Right cardiac atrium (tissue), 5 donors: Measurements from ENCODE around the gene COPE. TPM values are rescaled to one million over a fixed set of nuclear protein-coding genes. Genes with fewer than 3 reads are reported as not detected.

Source experiments
- ATAC-seq, 2 donors: fragments of 200-7000 bp; cut with Tn5 transposase; one replicate each; pipeline versions ENCODE4 v1.8.0 to v1.9.1; 2020; ENCODE audit warnings: moderate library complexity in 2 of 2, mild to moderate bottlenecking in 1 of 2
- DNase-seq, 3 donors: peaks; one replicate each; pipeline ENCODE4 v3.0.0-alpha.2; 2020
- H3K27ac ChIP-seq: one replicate; pipeline ENCODE4 v1.5.1; 2013; ENCODE audit warnings: mild to moderate bottlenecking, low read length, control low read depth, moderate library complexity
- H3K27me3 ChIP-seq: one replicate; pipeline ENCODE4 v1.6.1; 2013; ENCODE audit not compliant: control insufficient read depth, insufficient read depth
- H3K4me1 ChIP-seq: one replicate; pipeline ENCODE4 v1.6.1; 2013; ENCODE audit warnings: low read length; ENCODE audit not compliant: control insufficient read depth, insufficient read depth
- H3K4me3 ChIP-seq: one replicate; pipeline ENCODE4 v1.5.1; 2013; ENCODE audit warnings: low read length, control low read depth
- H3K9me3 ChIP-seq: one replicate; pipeline ENCODE4 v1.6.1; 2013; ENCODE audit warnings: low read length; ENCODE audit not compliant: control insufficient read depth
- WGBS: extraction: QIAGEN DNeasy Blood & Tissue Kit; methylation state at CpG from one replicate; pipeline ENCODE4 v1.1.7; 2013; 5-methylcytosine and 5-hydroxymethylcytosine counted together
- intact Hi-C, 4 donors: fragments of 100-400 bp; cut with DNase I; formaldehyde crosslinking; loops; one replicate each; pipeline versions ENCODE4 v1.11.0 to v1.14.0; 2022 to 2023
- polyA plus RNA-seq: library from polyadenylated mRNA; stranded (reverse); fragments of 200-250 nt; gene quantifications from one replicate; pipeline ENCODE4 v1.2.3, GENCODE V29; 2013
- total RNA-seq, 4 donors: library from RNA; stranded (reverse); fragmentation: NEBNext Ultra II Directional; extraction: Animal tissue kit (Norgen Biotek cat#: 25700); gene quantifications; one replicate each; pipeline ENCODE4 v1.2.1, GENCODE V29; 2021
- donor health status: healthy with polysubstance abuse.
- donor health status: DM: no; HTN: yes; CAD: no.
- donor health status: DM: no; HTN: no; CAD: no.
- donor health status: DM: no; HTN: yes; CAD: no; lungs with severe emphysema.
- donor health status: DM: yes; HTN: yes; CAD: no.

The COPE gene
- total and polyA plus RNA-seq, 5 donors = 108 to 180 (median 148) TPM

GRCh38 chr19:18870531-18871172, 48.5 kb downstream of the COPE start:
- Histone ChIP-seq H3K27ac (no peak overlapping the region), H3K9me3 (no peaks in the 10 kb centered on the region), H3K27me3 (no peaks in the 10 kb centered on the region), H3K4me1 (no peaks in the 10 kb centered on the region), H3K4me3 (no peak overlapping the region)
- intact Hi-C loops = no loop called here
- no peak for ATAC-seq
- WGBS = 37% methylated on average over 25 of the region's 25 CpGs
- DNase-seq = no peak

DNA sequence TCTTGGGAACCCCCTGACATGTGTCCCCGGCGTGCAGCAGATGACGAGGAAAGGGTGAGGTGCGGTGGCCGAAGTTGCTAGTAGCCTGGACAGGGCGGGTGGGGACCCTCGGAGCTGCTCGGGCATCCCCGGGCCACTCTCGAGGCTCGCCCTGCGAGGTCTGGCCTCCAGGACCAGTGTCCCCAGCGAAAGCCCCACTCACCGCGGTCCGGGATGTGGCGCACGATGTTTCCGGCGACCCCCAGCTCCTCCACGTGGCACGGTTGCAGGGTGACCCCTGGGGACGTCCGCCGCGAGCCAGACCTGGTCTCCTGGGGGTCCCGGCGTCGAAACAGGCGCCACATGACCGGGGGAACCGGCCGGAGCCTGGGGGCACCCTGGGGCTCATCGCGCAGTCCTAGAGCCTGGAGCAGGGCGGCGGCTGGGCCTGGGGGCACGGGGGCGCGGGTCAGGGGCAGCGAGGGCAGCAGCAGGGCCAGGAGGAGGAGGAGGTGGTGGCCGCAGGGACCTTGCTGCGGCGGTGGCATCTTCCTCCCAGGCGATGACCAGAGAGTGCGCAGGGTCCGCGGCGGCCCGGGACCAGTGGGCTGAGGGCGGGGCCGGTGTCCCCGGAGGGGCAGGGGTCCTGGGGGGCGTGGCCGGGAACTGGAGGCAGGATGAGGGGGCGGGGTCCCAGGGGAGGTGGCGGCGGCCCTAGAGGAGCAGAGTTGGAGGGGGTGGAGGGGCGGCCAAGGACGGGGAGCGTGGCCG, 49.2 kb downstream of the COPE start:
- H3K4me3 ChIP-seq = no peak overlapping the region
- no peaks in the 10 kb centered on the region for H3K9me3 ChIP-seq
- intact Hi-C loops = loop anchor here in 1 of 4 donors (10.0 kb wide), 1 partner anchor 425 kb away; no protein-coding TSS in a partner anchor
- H3K27ac ChIP-seq = no peak overlapping the region
- DNase-seq = peak in 1 of 3 donors; percentile 73
- H3K4me1 ChIP-seq = no peaks in the 10 kb centered on the region
- no peaks in the 10 kb centered on the region for H3K27me3 ChIP-seq
- ATAC-seq = no peak
- 19% methylated on average over 62 of the region's 62 CpGs for WGBS

DNA sequence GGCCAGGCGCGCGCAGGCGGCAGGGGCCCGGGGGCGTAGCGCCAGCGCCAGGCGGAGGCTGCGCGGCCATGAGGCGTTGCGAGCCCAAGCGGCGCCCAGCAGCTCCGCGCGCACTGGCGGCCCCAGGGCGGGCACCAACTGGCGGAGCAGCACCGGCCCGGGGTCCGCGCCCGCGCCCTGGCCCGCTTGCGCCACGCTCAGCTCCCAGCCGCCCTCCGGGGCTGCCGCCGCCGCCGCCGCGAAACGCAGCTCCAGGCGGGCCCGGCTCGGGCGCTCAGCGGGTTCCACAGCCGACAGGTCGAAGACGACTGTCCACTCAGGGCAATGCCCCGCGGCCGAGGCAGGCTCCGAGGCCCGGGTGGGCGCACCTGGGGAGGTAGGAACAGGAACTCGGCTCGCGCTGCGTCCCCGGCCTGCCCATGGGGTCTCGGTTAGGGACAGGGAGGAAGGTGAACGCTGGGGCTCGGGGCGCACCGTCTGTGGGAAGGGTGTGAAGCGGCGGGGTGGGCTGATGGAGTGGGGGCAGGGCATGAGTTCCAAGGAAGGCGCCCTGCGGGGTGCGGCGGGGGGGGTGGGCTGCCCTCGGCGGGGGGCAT, 50.1 kb downstream of the COPE start:
- intact Hi-C loops = loop anchor here in 1 of 4 donors (10.0 kb wide), 1 partner anchor 424 kb away; no protein-coding TSS in a partner anchor
- ATAC-seq (no peak), DNase-seq (peak in 1 of 3 donors; percentile 70)
- H3K27ac ChIP-seq = no peak overlapping the region
- no peaks in the 10 kb centered on the region for H3K4me1 ChIP-seq
- no peak overlapping the region for H3K4me3 ChIP-seq
- no peaks in the 10 kb centered on the region for H3K9me3 ChIP-seq
- no peaks in the 10 kb centered on the region for H3K27me3 ChIP-seq
- WGBS = 21% methylated on average over 71 of the region's 71 CpGs

GRCh38 chr19:18868380-18869022, 50.7 kb downstream of the COPE start:
- 44% methylated on average over 77 of the region's 77 CpGs for WGBS
- no peak overlapping the region for H3K4me3 ChIP-seq
- H3K9me3 ChIP-seq = no peaks in the 10 kb centered on the region
- no peaks in the 10 kb centered on the region for H3K27me3 ChIP-seq
- intact Hi-C loops = loop anchor here in 1 of 4 donors (10.0 kb wide), 1 partner anchor 424 kb away; no protein-coding TSS in a partner anchor
- H3K27ac ChIP-seq = no peak overlapping the region
- ATAC-seq = no peak
- no peaks in the 10 kb centered on the region for H3K4me1 ChIP-seq
- peak in 1 of 3 donors; percentile 72 for DNase-seq

- Histone ChIP-seq H3K9me3 (no peaks in the 10 kb centered on the region), H3K27me3 (no peaks in the 10 kb centered on the region), H3K27ac (no peak overlapping the region), H3K4me1 (no peaks in the 10 kb centered on the region), H3K4me3 (no peak overlapping the region)
- ATAC-seq = no peak
- DNase-seq = no peak
- 96% methylated on average over 23 of the region's 23 CpGs for WGBS
- intact Hi-C loops = loop anchor here in 1 of 4 donors (10.0 kb wide), 1 partner anchor 423 kb away; no protein-coding TSS in a partner anchor
Observed at GRCh38 chr19:18867751-18868150, 51.4 kb downstream of the COPE start.

DNA sequence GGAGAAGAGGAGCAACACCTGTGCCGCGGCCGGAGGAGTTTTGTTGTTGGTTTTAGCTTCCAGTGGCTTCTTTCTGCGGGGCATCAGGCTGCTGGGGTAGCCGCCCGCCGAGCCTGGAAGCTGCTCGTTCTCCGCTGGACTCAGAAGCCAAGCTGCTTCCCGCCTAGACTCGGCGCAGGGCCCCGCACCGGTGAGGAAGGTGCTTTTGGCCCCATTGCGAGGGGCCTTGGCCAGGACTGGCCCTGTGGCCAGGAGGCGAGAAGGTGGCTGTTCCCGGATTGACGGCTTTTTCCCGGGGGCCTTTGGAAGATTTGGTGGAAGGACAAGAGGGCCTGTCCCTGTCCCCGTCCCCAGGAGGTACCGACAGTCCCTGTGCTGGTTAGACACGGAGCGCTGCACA, 52.0 kb downstream of the COPE start:
- H3K27ac ChIP-seq = no peak overlapping the region
- ATAC-seq = no peak
- no peaks in the 10 kb centered on the region for H3K4me1 ChIP-seq
- H3K9me3 ChIP-seq = no peaks in the 10 kb centered on the region
- WGBS = 92% methylated on average over 23 of the region's 23 CpGs
- no peak for DNase-seq
- intact Hi-C loops = loop anchor here in 1 of 4 donors (10.0 kb wide), 1 partner anchor 422 kb away; no protein-coding TSS in a partner anchor
- H3K4me3 ChIP-seq = no peak overlapping the region
- no peaks in the 10 kb centered on the region for H3K27me3 ChIP-seq

DNA sequence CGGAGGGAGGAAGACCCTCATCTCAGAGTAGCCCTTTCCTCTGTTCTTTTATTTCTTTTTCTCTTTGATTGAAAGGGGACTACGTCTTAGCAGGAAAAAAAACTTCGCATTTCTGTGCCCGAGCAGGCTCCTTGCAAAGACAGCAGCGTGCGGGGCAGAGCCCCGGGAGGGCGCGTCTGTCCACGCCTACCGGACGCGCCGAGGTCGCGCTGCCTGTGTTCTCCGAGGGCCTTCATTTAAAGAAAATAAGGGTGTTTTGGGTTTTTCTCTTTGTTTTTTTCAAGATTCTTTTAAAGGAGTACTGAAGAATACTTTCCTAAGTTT, 52.4 kb downstream of the COPE start:
- no peaks in the 10 kb centered on the region for H3K27me3 ChIP-seq
- 67% methylated on average over 17 of the region's 17 CpGs for WGBS
- DNase-seq (no peak), ATAC-seq (peak in 1 of 2 donors; percentile 1)
- no peaks in the 10 kb centered on the region for H3K4me1 ChIP-seq
- no peak overlapping the region for H3K27ac ChIP-seq
- no peaks in the 10 kb centered on the region for H3K9me3 ChIP-seq
- intact Hi-C loops = loop anchor here in 1 of 4 donors (10.0 kb wide), 1 partner anchor 422 kb away; no protein-coding TSS in a partner anchor
- no peak overlapping the region for H3K4me3 ChIP-seq

GRCh38 chr19:18865973-18866799, 53.0 kb downstream of the COPE start:
- intact Hi-C loops = loop anchor here in 1 of 4 donors (10.0 kb wide), 1 partner anchor 421 kb away; no protein-coding TSS in a partner anchor
- H3K4me1 ChIP-seq = no peaks in the 10 kb centered on the region

DNA sequence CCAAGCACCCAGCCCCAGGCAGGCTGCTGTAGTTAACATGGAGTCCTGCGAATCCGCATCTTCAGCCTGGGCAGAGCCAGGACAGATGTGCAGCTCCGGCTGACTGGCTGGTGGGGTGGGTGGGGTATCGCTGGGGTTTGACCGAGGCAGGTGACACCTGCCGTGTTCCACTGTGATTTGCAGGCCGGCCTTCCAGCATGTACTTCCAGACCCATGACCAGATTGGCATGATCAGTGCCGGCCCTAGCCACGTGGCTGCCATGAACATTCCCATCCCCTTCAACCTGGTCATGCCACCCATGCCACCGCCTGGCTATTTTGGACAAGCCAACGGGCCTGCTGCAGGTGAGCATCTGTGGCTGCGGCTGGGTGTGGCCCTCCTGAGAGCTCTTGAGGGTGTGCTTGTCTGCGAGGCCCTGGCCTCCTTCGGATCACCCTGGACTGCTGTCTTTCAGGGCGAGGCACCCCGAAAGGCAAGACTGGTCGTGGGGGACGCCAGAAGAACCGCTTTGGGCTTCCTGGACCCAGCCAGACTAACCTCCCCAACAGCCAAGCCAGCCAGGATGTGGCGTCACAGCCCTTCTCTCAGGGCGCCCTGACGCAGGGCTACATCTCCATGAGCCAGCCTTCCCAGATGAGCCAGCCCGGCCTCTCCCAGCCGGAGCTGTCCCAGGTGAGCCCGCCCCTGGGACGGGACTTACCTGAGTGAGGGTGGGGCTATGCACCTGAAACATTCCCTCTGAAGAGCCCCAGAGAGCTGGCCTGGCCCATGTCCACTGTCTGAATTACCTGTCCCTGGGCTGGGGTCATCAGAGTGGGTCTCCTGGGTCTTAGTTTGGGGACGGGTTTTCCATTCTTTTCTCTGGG, 53.8 kb downstream of the COPE start:
- Histone ChIP-seq H3K4me1 (no peaks in the 10 kb centered on the region), H3K9me3 (no peaks in the 10 kb centered on the region), H3K27ac (no peak overlapping the region), H3K4me3 (no peak overlapping the region), H3K27me3 (no peaks in the 10 kb centered on the region)
- intact Hi-C loops = loop anchor here in 1 of 4 donors (10.0 kb wide), 1 partner anchor 421 kb away; no protein-coding TSS in a partner anchor
- ATAC-seq = no peak
- WGBS = 91% methylated on average over 27 of the region's 27 CpGs
- no peak for DNase-seq

More at GRCh38 chr19:18865973-18866799, 53.0 kb downstream of the COPE start:
- DNase-seq = peak; percentile 64 to 89 (median 87)
- Histone ChIP-seq H3K27ac (no peak overlapping the region), H3K27me3 (no peaks in the 10 kb centered on the region), H3K9me3 (no peaks in the 10 kb centered on the region), H3K4me3 (no peak overlapping the region)
- WGBS = 41% methylated on average over 38 of the region's 38 CpGs
- peak; percentile 78 to 79 for ATAC-seq
